IPS-18c (cell line): Measurements from ENCODE around the gene CCR9.

ENCODE experiments used
- H3K4me3 ChIP-seq: 2 replicates; pipeline ENCODE4 v1.7.0; 2013; ENCODE audit warnings: low read depth, mild to moderate bottlenecking, low read length, moderate library complexity; ENCODE audit not compliant: insufficient read depth
- H3K9me3 ChIP-seq: one replicate; pipeline ENCODE4 v1.6.1; 2013; ENCODE audit warnings: mild to moderate bottlenecking, low read length, moderate library complexity; ENCODE audit not compliant: control insufficient read depth, insufficient read depth

The CCR9 gene

DNA sequence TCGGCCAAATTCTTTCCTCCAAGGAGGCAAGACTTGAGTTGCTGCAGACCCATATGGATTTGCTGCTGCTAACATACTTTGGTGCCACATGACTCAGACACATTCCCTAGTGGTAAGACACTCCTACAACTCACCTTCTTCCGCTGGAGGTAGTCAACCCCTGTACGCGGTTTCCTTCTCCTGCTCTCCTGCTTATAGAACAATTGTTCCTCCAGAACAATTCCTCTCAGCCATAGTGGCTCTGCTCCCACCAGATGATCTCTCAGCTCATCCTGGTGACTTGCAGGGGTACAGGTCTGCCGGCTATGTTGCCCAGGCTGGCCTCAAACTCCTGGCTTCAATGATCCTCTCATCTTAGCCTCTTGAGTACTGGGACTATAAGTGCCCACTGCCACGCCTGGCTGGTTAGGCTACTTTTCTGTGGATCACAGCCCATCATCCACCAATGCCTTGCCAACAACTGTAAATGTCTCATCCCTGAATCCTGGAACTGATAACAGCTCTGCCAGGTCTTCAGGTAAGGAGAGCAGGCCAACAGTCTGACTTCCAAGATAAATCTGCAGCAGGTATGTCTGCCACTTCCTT, 54.5 kb downstream of the CCR9 start:
- no peaks in the 10 kb centered on the region for H3K9me3 ChIP-seq
- no peak overlapping the region for H3K4me3 ChIP-seq

DNA sequence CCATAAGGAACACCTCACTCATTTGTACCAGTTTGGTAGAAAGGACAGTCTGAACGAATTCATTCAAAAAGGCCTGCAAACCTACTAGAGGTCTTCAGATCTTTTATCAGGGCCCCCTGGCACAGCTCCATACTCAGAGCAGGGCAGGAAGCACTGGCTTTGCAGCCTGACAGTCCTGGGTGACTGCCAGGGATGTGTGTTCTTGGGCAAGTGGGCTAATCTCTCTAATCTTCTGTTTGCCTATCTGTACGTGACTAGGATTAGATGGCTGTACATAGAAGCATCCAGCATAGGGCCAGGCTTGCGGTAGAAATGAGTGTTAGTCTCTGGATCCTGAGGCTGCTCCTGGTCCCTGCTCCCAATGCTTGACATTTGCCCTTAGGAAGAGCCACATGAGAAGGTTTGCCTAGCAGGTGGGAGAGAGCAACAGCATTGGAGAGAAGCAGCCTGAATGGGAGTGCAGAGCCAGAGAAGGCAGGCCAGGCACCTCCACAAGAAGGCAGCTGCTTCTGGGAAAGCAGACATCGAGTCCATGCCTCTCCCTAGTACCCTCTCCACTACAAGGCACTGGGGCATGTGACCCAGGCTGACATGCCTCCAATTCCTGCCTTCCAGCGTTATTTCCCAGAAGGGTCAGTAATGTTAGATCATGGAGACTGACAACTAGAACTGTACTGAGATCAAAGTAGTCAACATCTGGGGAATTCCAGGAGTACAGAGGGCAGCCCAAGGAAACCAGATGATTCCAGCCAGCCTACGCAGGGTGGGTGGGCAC, 55.9 kb downstream of the CCR9 start:
- no peaks in the 10 kb centered on the region for H3K9me3 ChIP-seq
- H3K4me3 ChIP-seq: no peak overlapping the region

DNA sequence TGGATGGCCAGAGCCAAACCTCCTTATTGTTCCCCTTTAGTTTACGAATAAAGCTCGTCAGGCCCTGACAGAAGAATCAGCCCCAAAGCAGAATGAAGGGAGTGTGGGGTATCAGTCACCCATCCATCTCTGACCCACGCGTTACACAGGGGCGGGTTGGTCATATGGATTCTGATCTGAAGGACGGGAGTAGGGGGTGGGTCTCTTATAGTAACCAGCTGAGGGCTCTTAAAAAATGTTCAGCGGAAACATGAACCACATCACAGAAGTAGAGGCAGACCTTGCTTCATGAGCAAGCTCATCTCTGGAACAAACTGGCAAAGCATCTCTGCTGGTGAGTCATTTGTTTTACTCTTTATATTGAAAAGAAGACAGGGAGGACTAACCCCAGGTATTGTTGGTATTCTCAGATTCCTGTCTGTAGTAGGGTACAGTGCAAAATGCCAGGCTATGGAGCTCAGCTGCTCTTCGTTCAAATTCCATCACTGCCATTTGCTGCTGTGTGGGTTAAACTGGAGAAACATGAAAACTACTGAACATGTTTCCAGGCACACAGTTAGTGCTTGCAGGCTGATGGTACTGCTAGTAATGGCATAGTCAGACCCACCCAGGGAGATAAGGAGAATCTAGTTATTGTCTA, 57.0 kb downstream of the CCR9 start, which contains the start of gene CXCR6:
TSS of gene CXCR6 (plus strand) at position 258 of the 640 bp plus-strand sequence. CDS start 3,018 bp downstream, outside the sequence.
- Histone ChIP-seq H3K4me3 (no peak within 1 kb of the TSS), H3K9me3 (no peaks in the 10 kb centered on the region)

DNA sequence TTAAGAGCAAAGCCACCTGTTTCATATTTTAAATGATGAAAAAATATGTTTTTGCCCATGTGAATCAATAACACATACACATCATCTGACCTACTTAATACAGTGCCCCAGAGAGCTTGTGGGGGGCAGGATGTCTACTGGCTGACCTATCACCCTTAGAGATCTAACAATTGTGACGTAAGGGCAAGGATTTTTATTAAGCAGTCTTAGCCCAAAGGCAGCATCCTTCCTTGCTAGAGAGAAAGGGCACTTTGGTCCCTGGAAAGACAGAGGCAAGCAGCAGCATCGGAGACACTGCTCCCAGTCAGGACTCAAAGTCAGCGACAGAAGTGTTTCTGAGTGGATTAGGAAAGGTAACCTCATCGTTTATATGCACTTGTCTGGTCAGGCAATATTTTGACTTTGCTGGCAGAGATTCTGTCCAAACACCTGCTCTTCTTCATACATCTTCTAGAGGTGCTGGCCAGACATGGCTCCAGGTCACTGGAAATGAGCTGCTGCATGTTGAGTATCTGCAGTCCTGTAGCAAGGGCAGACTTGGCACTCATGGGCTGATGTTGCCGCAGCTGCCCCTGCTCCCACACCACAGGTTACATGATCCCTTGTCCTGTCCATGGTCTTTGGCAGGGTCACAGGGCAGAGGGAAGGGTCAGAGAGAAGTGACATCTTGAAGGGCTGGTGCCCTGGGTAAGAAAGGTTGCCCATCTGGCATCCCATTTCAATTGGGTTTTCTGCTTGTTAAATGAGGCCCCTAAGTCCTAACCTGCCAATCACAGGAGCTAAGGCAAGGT, 58.7 kb downstream of the CCR9 start:
- no peaks in the 10 kb centered on the region for H3K9me3 ChIP-seq
- H3K4me3 ChIP-seq: no peak overlapping the region

DNA sequence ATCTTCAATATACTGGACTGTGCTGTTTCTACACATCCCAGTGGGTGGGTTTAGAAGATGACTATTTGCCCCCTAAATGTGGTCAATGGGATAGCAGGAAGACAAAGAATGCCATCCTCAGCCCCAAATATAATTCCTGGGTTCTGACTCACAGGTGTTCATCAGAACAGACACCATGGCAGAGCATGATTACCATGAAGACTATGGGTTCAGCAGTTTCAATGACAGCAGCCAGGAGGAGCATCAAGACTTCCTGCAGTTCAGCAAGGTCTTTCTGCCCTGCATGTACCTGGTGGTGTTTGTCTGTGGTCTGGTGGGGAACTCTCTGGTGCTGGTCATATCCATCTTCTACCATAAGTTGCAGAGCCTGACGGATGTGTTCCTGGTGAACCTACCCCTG, 60.0 kb downstream of the CCR9 start:
- Histone ChIP-seq H3K9me3 (no peaks in the 10 kb centered on the region), H3K4me3 (no peak overlapping the region)

DNA sequence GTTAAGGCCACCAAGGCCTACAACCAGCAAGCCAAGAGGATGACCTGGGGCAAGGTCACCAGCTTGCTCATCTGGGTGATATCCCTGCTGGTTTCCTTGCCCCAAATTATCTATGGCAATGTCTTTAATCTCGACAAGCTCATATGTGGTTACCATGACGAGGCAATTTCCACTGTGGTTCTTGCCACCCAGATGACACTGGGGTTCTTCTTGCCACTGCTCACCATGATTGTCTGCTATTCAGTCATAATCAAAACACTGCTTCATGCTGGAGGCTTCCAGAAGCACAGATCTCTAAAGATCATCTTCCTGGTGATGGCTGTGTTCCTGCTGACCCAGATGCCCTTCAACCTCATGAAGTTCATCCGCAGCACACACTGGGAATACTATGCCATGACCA, 60.5 kb downstream of the CCR9 start:
- H3K9me3 ChIP-seq: no peaks in the 10 kb centered on the region
- H3K4me3 ChIP-seq: no peak overlapping the region

DNA sequence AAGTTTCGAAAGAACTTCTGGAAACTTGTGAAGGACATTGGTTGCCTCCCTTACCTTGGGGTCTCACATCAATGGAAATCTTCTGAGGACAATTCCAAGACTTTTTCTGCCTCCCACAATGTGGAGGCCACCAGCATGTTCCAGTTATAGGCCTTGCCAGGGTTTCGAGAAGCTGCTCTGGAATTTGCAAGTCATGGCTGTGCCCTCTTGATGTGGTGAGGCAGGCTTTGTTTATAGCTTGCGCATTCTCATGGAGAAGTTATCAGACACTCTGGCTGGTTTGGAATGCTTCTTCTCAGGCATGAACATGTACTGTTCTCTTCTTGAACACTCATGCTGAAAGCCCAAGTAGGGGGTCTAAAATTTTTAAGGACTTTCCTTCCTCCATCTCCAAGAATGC, 61.0 kb downstream of the CCR9 start:
- H3K4me3 ChIP-seq: no peak overlapping the region
- H3K9me3 ChIP-seq: no peaks in the 10 kb centered on the region

DNA sequence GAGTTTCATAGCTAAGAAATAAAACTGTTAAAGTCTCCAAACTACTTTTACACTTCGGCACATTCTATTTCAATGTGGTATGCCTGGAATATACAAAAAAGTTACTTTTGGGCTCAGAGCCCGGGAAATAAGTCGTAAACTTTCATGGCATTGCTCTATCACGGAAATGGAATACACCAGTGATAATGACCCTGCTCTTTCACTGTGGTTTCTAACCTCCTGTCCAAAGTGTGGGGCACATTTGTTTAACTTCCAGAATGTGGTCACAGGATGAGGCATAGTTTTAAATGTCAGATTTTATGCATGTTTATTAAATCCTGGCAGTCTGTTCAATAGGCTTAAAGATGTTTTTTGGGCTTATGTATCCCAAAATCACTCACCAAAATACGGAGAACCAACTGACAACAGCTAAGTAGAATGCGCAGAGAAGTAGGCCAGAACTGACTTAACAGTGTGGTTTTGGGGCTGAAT, 62.0 kb downstream of the CCR9 start:
- Histone ChIP-seq H3K4me3 (no peak overlapping the region), H3K9me3 (no peaks in the 10 kb centered on the region)

DNA sequence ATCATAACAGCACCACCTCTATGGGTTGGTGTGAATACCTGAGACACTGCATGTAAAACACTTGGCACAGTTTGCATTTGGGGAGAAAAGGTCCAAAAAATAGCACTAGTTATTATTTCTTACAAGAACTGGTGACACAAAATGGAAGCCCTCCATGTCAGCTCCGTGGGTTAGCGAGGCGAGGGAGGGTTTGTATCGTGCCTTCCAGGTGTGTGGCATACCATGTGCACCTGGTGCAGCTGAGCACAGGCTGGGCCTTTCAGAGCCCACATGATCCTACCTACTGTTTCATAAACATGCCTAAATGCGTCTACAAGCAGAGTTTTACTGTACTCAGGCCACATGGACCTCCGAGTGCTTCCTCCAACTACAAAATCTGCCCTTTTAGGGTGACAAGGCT, 62.5 kb downstream of the CCR9 start:
- no peak overlapping the region for H3K4me3 ChIP-seq

DNA sequence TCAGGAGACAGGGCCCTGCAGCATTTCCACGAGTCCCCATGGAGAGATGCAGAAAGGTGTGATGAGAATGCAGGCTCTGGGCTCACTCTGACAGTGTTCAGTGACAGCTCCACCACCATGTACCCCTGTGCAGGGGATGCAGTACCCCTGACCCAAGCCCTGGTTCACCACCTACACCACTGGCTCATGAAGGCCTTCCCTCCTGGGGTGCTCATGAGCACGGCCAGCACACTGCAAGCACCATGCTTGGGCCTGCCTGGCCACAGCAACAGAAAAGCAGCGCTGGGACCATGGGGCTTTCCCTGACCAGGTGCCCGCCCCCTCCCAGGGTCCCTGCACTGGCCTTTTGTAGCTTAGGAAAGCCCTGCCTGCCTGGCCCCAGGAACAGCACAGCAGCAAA, 63.1 kb downstream of the CCR9 start:
- H3K4me3 ChIP-seq: no peak overlapping the region
- no peaks in the 10 kb centered on the region for H3K9me3 ChIP-seq

More for the DNA sequence above, 62.5 kb downstream of the CCR9 start:
- H3K9me3 ChIP-seq: no peaks in the 10 kb centered on the region

DNA sequence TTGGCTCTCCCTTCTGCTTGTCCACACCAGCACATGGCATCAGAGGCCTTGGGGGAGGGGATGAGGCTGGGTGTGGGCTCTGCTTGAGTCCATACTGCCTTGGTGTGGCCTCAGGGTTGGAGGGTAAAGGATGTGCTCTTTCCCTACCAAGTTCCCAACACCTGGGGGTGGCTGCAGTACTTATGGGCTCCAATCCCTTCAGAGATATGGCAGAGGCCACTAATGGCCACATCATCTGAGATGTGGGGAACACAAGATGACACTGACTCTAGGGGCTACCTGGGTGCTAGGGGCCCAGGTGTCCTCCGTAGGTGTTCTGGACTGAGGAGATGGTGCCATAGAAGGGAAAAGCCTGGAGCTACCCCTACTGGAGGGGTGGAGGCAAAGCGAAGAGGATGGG, 63.8 kb downstream of the CCR9 start:
- Histone ChIP-seq H3K4me3 (no peak overlapping the region), H3K9me3 (no peaks in the 10 kb centered on the region)

DNA sequence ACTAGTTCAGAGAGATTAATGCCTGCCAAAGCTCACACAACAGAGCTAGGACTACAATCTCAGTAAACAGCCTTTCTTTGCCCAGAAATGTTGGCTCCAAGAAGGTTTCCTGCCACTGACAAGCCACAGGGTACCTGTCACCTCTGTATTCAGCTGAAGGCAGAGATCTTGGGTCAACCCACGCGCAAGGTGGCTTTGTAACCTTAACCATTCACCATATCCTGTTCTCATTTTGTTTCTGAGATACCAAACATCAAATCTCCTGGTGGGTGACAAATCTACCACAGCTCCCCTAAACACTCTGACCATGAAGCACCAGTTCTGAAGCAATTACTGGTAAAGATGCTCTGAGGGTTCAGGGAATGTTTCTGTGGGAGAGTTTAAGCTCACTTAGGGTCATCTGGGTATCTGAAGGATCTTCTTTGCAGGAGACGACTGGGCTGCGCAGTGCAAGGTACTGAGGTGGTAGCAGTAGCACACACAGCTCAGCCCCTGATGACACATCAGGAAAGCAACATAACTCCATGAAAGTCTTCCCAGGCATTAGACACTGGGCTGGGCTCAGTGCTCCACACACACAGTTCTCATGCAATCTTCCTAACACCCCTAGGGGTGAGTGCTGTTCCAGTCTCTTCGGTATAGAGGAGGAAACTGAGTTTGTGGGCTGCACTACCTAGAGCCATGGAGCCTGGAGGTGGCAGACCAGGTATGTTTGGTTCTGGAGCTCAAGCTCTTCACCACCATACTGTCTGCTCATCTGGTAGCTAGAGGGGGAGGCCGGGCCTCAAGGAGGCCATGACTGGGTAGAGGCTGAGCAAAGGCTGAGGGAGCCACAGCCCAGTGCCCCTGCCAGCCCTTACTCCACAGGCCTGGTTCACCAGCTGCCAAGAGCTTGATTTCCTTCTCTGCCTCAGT, 64.6 kb downstream of the CCR9 start:
- no peaks in the 10 kb centered on the region for H3K9me3 ChIP-seq

DNA sequence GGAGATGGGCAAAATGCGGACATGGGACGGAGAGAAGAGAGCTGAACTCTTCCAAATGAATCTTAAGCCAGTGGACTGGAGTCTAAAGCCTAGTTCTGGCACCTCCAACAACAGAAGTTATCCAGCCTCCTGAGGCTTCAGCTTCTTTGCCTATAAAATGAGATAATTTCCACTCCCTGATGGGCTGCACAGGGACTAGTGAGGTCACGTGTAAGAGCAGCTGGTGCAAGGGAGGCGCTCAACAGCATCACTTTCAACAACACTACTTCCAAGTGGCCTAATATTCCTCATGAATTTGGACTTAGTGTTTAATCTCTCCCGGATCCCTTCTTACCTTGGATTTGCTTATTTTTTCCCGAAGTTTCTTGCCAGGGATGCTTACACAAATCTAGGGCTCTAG, 65.6 kb downstream of the CCR9 start:
- H3K4me3 ChIP-seq: no peak overlapping the region
- no peaks in the 10 kb centered on the region for H3K9me3 ChIP-seq

More for the DNA sequence above, 64.6 kb downstream of the CCR9 start:
- no peak overlapping the region for H3K4me3 ChIP-seq

DNA sequence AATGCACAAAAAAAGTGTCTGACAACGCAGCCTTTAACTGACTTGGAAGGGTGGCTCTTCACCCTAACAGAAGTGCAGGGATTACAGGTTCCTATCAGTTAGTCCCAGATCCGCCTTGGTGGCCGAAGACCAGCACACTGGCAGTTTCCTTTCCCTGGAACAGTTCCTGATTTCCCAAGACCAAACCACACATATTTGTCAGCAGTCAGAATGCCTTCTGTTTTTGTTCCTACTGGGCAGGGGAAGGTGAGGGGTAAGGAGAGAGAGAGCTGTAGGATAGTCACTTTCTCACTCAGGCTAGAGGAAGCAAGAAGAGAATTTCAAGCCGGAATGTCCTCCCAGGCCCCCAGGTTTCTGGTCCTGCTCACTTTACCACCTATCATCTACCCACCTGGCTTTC, 66.1 kb downstream of the CCR9 start:
- Histone ChIP-seq H3K4me3 (no peak overlapping the region), H3K9me3 (no peaks in the 10 kb centered on the region)
